HG02884 (cell line): Measurements from ENCODE around the gene MTCL1.

Experiments
- ATAC-seq: cut with Tn5 transposase; IDR thresholded peaks from one replicate; pipeline ENCODE4 v1.9.1; 2021; ENCODE audit warnings: mild to moderate bottlenecking, moderate library complexity; ENCODE audit not compliant: unreplicated experiment

MTCL1 gene

DNA sequence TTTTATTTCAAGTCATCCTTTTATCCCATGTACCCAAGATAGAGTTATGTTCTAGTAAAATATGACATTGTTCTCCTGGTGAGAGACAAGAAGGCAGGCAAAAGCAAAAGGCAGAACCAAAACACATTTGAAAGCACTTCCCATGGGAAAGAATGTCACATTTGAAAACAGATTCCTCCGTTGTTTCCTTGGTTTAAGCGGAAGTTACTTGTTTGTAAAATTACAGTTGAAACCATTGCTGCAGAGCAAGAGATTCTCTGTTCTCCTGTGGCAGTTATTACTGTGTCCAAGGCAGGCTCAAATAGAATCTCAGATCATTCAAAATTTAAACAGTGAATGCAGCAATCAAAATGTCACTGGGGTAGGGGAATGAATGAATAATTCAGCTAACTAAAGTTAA, 149.6 kb downstream of the MTCL1 start:
- no peak for ATAC-seq

DNA sequence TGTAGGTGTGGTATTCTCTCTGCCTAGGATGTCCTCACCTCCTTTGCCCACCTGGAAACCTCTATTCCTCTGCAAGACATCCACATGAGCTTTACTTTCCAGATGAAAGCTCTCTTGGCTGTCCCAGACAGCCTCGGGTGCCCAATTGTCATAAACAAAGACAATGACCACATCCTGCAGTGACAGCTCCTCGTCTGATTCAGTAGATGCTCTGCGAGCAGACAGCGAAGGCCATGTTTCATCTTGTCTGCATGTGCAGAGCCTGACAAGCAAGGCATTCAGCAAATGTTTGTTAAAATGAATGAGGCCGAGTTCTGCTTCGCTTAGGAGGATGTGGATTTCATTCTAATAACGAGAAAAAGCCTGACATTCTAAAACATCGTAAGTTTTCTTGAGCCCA, 150.9 kb downstream of the MTCL1 start:
- no peak for ATAC-seq

DNA sequence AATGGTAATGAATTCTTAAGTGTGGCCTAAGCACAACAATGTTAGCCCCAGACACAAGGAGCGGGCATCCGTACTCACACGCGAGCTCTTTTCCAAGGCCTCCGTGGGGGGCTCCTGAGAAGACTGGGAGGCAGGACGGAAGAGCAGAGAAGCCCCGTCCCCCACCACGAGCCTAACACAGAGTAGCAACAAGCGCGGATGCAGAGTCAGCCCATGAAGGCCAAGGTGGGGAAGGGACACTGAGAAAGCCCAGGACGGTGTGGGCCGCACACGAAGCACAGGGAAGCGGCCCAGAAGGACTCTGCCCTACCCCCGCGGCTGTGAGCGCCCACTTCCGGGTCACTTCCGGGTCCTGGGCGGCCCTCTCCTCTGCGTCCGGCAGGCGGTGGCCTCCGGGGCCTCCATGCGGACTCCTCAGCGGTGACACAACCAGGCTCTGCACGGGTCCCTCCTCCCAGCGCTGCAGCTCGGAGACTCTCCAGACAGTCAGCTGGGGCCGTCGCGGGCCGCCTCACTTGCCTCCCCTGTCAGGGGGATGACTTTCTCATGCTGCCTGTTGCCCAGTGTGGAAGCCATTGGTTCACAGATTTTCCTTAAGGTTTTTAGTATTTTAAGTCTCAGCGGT, 151.5 kb downstream of the MTCL1 start:
- ATAC-seq = no peak

DNA sequence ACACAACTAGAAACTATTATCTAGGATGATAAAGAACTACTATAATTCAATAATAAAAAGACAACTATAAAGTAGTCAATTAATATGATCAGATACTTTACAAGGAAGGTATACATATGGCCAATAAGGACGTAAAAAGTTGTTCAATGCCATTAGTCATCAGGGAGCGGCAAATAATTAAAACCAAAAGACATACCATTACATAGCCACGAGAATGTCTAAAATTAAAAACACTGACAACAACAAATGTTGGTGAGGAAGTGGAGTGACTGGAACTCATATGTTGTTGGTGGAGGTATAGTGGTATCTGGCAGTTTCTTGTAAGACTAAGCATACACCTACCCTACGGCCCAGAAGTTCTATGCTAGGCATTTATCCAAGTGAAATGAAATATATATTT, 152.4 kb downstream of the MTCL1 start:
- no peak for ATAC-seq

DNA sequence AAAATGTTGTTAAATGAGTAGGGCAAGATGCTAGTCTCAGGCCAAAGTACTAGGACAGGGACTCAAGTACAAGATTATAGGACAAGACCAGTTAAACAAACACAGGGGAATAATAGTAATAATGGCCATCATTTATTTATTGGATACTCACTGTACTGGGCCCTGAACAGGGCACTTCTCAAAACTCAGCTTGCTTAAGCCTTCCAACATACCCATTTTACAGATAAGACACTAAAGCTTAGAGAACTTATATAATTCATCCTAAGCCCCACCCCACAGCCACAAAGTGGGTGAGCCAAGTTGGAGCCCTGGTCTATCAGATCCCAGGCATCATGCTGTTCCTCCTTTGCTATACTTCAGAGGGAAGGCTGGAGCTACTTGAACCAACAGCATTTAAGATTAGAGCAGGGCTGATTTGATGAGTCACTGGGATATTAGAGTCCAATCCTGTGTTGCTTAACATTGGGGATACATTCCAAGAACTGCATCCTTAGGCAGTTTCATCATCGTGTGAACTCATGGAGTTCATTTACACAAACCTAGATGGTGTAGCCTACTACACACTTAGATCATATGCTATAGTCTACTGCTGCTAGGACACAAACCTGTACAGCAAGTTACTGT, 153.6 kb downstream of the MTCL1 start:
- no peak for ATAC-seq

DNA sequence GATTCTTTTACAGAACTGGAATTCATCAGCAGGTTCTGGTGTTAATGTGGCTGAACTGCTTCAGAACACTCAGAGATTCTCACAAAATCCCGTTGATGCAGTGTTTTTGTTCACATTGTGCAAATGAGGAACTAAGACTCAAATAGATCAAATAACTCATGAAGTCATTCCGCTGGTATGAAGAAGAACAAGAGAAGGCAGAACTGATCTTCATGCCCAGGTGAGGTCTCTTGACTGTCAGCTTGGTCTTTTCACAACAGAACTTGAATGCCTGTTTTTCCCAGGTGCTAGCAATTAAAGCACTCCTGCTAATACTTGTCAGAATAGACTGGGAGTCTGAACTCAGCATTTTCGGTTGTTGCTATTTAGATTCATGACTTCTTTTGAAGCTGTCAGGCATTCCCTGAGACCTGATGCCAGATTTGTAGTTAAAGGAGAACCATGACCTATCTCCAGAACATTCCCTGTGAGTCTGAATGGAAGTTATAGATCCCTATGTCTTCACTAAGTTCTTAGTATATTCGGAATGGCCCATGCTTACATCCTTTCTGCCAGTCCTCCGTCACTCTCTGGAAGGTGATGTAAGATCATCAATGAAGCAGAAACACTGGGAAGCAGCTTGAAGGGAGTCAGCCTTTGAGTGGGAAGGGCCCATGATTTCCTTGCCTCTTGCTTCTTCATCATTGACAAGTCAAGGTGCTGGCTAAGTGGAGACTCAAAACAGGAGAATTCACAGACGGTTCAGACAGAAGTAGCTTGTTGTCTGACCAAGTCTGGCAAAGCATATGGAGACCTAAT, 155.7 kb downstream of the MTCL1 start:
- no peak for ATAC-seq

DNA sequence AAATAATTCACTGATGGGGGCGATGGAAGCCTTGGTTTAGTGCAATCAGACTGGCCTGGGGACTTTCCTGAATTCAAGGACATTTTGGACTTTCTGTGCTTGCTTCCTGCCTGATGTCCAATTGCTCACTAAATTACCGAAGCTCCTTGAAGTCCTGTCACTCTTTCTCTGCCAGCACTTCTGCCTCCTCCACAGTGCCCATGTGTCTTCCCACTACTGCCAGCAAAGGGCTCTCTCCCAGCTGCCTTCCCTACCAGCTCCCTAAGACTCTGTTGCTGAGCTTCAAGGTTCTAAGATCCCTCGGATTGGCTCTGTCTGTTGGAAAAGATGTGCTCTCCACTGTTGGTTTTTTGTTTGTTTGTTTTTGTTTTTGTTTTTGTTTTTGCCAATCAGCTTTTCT, 158.1 kb downstream of the MTCL1 start:
- ATAC-seq = no peak

DNA sequence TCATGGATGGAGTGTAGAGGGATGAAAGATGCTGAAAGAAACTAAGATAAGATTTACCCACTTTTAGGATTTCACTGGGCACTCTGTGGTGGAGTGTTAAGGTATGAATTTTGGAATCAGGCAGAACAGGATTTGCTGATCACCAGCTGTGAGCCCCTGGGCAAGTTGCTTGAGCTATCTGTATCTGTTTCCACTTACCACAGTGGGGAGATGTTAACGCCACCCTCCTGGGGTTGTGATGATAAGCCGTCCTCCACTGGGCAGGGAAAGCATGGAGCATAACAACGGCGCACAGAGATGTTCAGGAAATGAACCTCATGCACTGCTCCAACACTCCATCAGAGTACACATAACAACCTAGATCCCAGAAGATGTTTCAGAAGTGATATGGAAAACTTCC, 160.6 kb downstream of the MTCL1 start:
- ATAC-seq = no peak

DNA sequence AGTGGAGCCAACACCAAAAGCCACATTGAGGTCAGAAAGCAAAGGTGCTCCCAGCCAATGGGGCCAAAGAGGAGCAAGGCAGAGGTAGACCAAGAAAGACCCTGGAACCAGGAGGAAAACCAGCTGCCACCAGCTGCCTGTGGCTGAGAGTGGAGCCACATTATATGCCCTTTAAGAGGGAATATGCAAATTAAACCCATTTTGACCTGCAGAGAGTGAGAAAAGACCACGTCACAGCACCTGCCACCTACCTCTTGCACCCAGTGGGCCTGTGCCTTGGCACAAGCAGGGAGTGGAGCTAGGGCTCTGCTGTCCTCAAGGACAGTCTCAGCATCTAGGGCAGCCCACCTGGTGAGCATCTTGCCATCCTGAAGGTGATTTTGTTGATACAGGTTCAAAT, 161.3 kb downstream of the MTCL1 start:
- no peak for ATAC-seq

DNA sequence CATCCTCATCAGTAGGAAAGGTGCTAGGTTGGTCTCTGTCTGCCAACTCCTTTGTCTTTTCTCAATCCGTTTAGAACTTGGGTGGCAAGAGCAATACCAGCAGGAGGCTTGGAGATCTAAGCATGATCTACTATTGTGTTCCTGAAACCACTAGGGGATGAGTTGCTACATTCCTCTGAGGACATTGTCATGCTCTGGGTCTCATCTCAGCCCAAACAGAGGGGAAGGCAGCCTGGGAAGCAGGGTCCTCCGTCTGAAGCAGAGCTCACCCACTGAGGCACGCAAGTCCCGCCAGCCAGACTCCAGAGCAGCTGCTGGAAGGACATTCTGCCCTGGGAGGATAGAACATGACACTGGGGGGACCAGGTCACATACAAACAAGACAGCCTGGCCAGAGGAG, 162.9 kb downstream of the MTCL1 start:
- ATAC-seq = no peak

DNA sequence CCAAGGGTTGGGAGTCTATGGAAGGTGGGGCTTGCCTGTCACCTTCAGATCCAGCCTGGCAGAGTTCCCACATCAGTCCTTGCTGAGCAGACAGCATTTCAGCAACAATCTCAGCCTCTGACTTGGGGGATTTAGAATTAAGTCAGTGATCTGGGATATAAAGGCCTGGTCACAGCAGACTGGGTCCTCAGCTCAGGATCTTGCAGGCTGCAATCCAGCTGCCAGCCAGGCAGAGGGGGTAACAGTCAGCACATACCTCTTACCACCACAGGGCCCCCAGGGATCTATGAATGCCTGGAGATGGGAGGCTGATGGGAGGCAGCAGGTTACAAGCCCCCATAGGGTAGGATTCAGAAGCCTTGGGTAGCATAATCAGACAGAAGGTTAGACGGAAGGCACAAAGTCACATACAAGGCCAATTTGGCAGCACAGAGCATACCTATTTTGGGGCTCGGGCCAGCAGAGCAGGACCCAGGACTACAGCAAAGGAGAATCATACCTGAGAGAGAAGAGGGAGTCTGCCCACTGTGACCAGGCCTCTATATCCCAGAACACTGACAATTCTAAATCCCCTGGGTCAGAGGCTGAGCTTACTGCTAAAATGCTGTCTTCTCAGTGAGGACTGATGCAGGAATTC, 163.5 kb downstream of the MTCL1 start:
- no peak for ATAC-seq

DNA sequence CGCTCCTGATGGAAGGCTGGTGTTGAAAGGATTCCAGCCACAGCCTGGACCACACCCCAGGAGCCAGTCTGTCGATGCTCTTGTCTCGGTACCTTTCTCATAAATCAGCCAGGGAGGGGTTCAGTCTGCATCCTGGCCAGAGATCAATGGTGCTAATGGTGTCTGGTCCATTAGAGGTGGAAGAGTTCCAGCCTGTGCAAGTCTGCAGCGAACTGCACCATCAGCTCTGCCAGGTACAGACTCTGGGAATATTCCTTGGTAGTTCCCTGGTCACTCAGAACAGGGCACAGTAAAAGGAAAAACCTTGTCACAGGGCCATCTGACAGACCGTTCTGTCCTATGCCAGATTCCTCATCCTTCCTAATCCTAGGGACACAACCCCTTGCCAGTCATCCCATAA, 164.3 kb downstream of the MTCL1 start:
- ATAC-seq = no peak

DNA sequence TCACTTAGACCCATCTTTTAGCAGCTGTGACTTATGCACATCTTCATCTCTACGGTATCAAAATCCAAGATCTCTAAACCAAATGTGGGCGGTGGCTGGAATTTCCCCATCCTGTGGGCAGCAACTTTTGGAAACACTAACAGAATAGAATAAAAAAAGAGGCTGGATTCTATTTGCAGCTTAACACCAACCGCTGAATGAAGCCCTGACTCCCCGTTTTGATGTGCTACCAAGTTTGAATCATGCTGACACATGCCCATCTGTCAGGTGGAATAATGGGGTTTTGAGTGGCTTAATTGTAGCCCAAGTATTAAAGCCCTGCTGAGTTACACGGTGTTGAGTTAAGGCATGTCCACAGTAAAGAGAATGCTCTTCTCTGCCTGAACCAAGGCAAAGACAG, 165.2 kb downstream of the MTCL1 start:
- ATAC-seq = no peak

DNA sequence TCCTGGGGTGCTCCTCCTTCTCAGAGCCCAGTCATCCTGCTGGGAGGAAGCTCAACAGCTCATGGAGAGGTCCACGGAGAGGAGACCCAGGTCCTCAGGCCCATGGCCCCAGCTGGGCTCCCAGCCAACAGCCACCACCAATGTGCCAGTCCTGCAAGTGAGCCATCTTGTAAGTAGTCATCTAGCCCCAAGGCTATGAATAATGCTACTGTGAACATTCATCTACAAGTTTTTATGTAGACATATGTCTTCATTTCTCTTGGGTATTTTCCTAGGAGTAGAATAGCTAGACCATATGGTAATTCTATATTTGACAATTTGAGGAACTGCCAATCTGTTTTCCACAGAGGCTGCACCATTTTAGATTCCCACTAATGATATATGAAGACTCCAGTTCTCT, 166.1 kb downstream of the MTCL1 start:
- no peak for ATAC-seq

DNA sequence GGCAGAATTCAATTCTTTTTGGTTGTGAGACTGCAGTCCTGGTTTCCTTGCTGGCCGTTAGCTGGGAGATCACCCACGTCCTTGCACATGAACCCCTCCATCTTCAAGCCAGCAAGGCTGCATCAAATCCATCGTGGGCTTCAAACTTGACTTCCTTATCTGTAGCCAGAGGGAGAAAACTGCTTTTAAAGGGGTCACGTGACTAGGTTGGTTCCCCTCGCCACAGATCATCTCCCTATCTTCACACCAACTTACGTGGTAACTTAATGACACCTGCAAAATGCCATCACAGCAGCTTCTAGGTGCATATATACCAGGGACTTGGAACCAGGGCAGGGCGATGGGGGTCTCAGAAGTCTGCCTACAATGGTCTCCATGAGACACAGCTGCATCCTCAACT, 169.5 kb downstream of the MTCL1 start:
- ATAC-seq = no peak

DNA sequence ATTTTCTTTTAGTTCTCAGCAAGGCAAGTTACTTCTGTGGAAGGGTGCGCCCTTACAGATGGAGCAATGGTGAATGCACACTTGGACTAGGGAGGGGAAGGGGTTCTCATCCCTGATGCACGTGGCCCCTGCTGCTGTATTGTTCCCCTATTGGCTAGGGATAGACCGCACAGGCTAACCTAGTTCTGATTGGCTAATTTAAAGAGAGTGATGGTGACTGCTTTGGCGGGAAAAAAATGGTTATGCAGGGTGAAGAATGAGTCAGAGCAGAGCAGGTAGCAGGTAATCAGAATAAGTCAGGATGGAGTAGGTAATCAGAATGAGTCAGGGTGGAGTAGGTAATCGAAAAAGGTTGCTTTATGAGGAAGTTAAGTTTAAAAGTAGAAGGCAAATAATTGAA, 171.5 kb downstream of the MTCL1 start:
- no peak for ATAC-seq

DNA sequence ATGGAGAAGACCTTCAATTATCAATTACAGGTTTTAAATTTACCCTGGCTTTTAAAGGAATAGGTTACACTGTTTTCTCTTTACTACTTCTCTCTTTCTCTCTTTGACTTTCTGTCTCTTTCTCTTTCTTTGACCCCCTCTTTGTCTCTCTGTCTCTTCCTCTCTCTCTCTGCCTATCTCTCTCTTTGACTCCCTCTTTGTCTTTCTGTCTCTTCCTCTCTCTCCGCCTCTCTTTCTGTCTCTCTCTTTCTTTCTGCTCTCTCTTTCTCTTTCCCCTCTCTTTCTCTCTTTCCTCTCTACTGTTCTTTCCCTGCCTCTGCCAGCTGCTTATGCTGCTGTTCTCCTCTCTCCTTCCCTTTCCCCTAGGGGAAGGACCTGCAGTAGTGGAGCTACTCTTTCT, 175.7 kb downstream of the MTCL1 start:
- ATAC-seq = no peak
